PC-9 (cell line): ENCODE results near the gene ZNF592. TPM values are rescaled to one million over a fixed set of nuclear protein-coding genes. Genes with fewer than 3 reads are reported as not detected.

Source experiments
- BruUV-seq: library from RNA; stranded (reverse); fragments of 400-500 nt; replicated peaks from 2 replicates; lab custom pipeline; 2021; lab: Mats Ljungman, UMichigan
- CTCF ChIA-PET: fragments of 300-600 bp; sonication (Branson Sonifier 250); formaldehyde crosslinking; loops from one replicate; lab custom pipeline; 2022; ENCODE audit warnings: antibody characterized with exemption; lab: Charles Lee
- POLR2A ChIA-PET: fragments of 300-600 bp; sonication (Branson Sonifier 250); formaldehyde crosslinking; loops from one replicate; lab custom pipeline; 2022; ENCODE audit warnings: antibody characterized with exemption; ENCODE audit not compliant: unreplicated experiment; lab: Charles Lee
- DNase-seq, 2 experiments: peaks; one replicate each; pipeline versions ENCODE4 v3.0.0 to v3.0.0-alpha.2; 2015 to 2022; ENCODE audit warnings: mixed read lengths in 1 of 2
- H2AFZ ChIP-seq: fragments of 200-600 bp; sonication (generic); 2 replicates; pipeline ENCODE4 v1.8.1; 2017; ENCODE audit warnings: antibody characterized with exemption
- H3F3A ChIP-seq: fragments of 200-600 bp; sonication (generic); 2 replicates; pipeline ENCODE4 v1.8.1; 2017; ENCODE audit warnings: antibody characterized with exemption, mild to moderate bottlenecking, low read depth; ENCODE audit not compliant: insufficient read depth
- H3K27ac ChIP-seq: fragments of 200-600 bp; sonication (generic); 2 replicates; pipeline ENCODE4 v1.6.1; 2016; ENCODE audit warnings: mixed run types
- H3K27me3 ChIP-seq: fragments of 200-600 bp; sonication (generic); 2 replicates; pipeline ENCODE4 v1.6.1; 2016; ENCODE audit warnings: low read depth, mixed run types; ENCODE audit not compliant: insufficient read depth
- H3K36me3 ChIP-seq: fragments of 200-600 bp; sonication (generic); 2 replicates; pipeline ENCODE4 v1.6.1; 2016; ENCODE audit warnings: low read depth, mixed run types
- H3K4me1 ChIP-seq: fragments of 200-600 bp; sonication (generic); replicated peaks from 2 replicates; pipeline ENCODE4 v1.6.1; 2016; ENCODE audit warnings: mixed run types; ENCODE audit not compliant: insufficient read depth
- H3K4me2 ChIP-seq: fragments of 200-600 bp; sonication (generic); 2 replicates; pipeline ENCODE4 v1.6.1; 2017; ENCODE audit warnings: mixed run types
- H3K4me3 ChIP-seq: fragments of 200-600 bp; sonication (generic); 2 replicates; pipeline ENCODE4 v1.6.1; 2016; ENCODE audit warnings: mixed run types
- H3K79me2 ChIP-seq: fragments of 200-600 bp; sonication (generic); 2 replicates; pipeline ENCODE4 v1.6.1; 2017; ENCODE audit warnings: low read depth, mixed run types
- H3K9me2 ChIP-seq: fragments of 200-600 bp; sonication (generic); 2 replicates; pipeline ENCODE4 v1.8.1; 2017; ENCODE audit warnings: mild to moderate bottlenecking; ENCODE audit not compliant: insufficient read depth
- H3K9me3 ChIP-seq: fragments of 200-600 bp; sonication (generic); 2 replicates; pipeline ENCODE4 v1.8.1; 2016; ENCODE audit warnings: low read depth; ENCODE audit not compliant: insufficient read depth
- H4K20me1 ChIP-seq: fragments of 200-600 bp; sonication (generic); 2 replicates; pipeline ENCODE4 v1.8.1; 2017; ENCODE audit not compliant: insufficient read depth
- CTCF ChIP-seq: fragments of 200-600 bp; sonication (generic); conservative IDR thresholded peaks from 2 replicates; pipeline ENCODE4 v1.6.1; 2017; ENCODE audit warnings: mixed run types, antibody characterized with exemption, mild to moderate bottlenecking, moderate library complexity
- EZH2 ChIP-seq: fragments of 200-600 bp; sonication (generic); IDR thresholded peaks from 2 replicates; pipeline ENCODE4 v1.8.0; 2017; ENCODE audit warnings: antibody characterized with exemption, low read depth
- intact Hi-C: fragments of 100-400 bp; cut with micrococcal nuclease; formaldehyde crosslinking; loops from one replicate; pipeline ENCODE4 v1.10.0; 2022; ENCODE audit not compliant: unreplicated experiment
- total RNA-seq: library from RNA; stranded (reverse); gene quantifications from 2 replicates; pipeline ENCODE4 v1.2.3, GENCODE V29; 2021

ZNF592 gene
- total RNA-seq, 1 experiment from 2014 or later = 27.5 TPM

GRCh38 chr15:84714821-84715220 lies 33.6 kb upstream of the ZNF592 start:
- no peak overlapping the region for H2AFZ ChIP-seq
- no peaks in the 10 kb centered on the region for H3K9me2 ChIP-seq
- H3K4me2 ChIP-seq = peak overlapping the region; percentile 94
- TF ChIP-seq CTCF (no peak), EZH2 (no peak)
- peaks cover 15% of the 10 kb centered on the region for H3K4me1 ChIP-seq
- CTCF ChIA-PET = interaction anchor here (0.8 to 1.1 kb wide), 2 partner anchors 29 to 106 kb away, joined by 3 to 8 read pairs; no protein-coding TSS in a partner anchor
- H3K27me3 ChIP-seq = no peaks in the 10 kb centered on the region
- intact Hi-C loops = loop anchor here (5.0 kb wide), 1 partner anchor 113 kb away; the partner anchor contains the start of gene ZSCAN2
- BruUV-seq = no TSS peak
- peaks cover 37% of the 10 kb centered on the region for H4K20me1 ChIP-seq
- peaks cover 68% of the 10 kb centered on the region for H3K79me2 ChIP-seq
- peaks cover 20% of the 10 kb centered on the region; the same call in 1 of the 2 replicates for H3F3A ChIP-seq
- no peaks in the 10 kb centered on the region; the same call in 1 of the 2 replicates for H3K9me3 ChIP-seq
- H3K4me3 ChIP-seq = peak overlapping the region; percentile 67
- H3K27ac ChIP-seq = peak overlapping the region; percentile 85
- peaks cover 15% of the 10 kb centered on the region for H3K36me3 ChIP-seq
- no peak for DNase-seq
- POLR2A ChIA-PET = no interaction called here

GRCh38 chr15:84715441-84716035 lies 32.9 kb upstream of the ZNF592 start:
- ChIA-PET POLR2A (interaction anchor here (0.7 to 1.9 kb wide), 2 partner anchors 20 to 22 kb away, joined by 7 to 31 read pairs; no protein-coding TSS in a partner anchor), CTCF (interaction anchor here (0.8 to 1.6 kb wide), 3 partner anchors 12 to 105 kb away, joined by 3 to 8 read pairs (median 3); no protein-coding TSS in a partner anchor)
- H3K27me3 ChIP-seq = no peaks in the 10 kb centered on the region
- peak overlapping the region; percentile 67 for H3K4me3 ChIP-seq
- H3K4me2 ChIP-seq = peak overlapping the region; percentile 94
- H3K9me3 ChIP-seq = no peaks in the 10 kb centered on the region
- H3F3A ChIP-seq = peaks cover 19% of the 10 kb centered on the region; the same call in 1 of the 2 replicates
- TSS peak; percentile 41 for BruUV-seq
- H2AFZ ChIP-seq = peak overlapping the region; percentile 85
- peak in 1 of 2 experiments; percentile 3 for DNase-seq
- H3K4me1 ChIP-seq = peaks cover 15% of the 10 kb centered on the region
- peak overlapping the region; percentile 85 for H3K27ac ChIP-seq
- peaks cover 14% of the 10 kb centered on the region; the same call in 1 of the 2 replicates for H3K36me3 ChIP-seq
- intact Hi-C loops = loop anchor here (1.0 to 5.0 kb wide), 3 partner anchors 20 to 113 kb away; partner anchors contain the start of genes ZNF592 and ZSCAN2
- no peaks in the 10 kb centered on the region for H3K9me2 ChIP-seq
- H4K20me1 ChIP-seq = peaks cover 37% of the 10 kb centered on the region
- no peak for TF ChIP-seq EZH2
- no peak for TF ChIP-seq CTCF
- peaks cover 63% of the 10 kb centered on the region for H3K79me2 ChIP-seq

- Histone ChIP-seq H3K79me2 (peaks cover 57% of the 10 kb centered on the region), H3F3A (peaks cover 19% of the 10 kb centered on the region; the same call in 1 of the 2 replicates), H3K9me2 (no peaks in the 10 kb centered on the region), H3K36me3 (peaks cover 11% of the 10 kb centered on the region; the same call in 1 of the 2 replicates), H3K27me3 (no peaks in the 10 kb centered on the region), H3K4me1 (peaks cover 15% of the 10 kb centered on the region), H3K4me3 (peak within 1 kb of the TSS; percentile 67), H2AFZ (peak within 1 kb of the TSS; percentile 85), H3K4me2 (peak within 1 kb of the TSS; percentile 94), H3K27ac (peak within 1 kb of the TSS; percentile 85), H3K9me3 (no peaks in the 10 kb centered on the region), H4K20me1 (peaks cover 37% of the 10 kb centered on the region)
- POLR2A ChIA-PET = interaction anchor here (0.6 to 1.9 kb wide), 8 partner anchors 9 to 232 kb away, joined by 3 to 31 read pairs (median 4); no protein-coding TSS in a partner anchor
- CTCF ChIA-PET = interaction anchor here (1.1 to 1.6 kb wide), 2 partner anchors 13 to 31 kb away, joined by 3 to 8 read pairs; no protein-coding TSS in a partner anchor
- no peak for TF ChIP-seq EZH2
- no peak for TF ChIP-seq CTCF
- no TSS peak for BruUV-seq
- peak; percentile 91 to 95 for DNase-seq
- intact Hi-C loops = loop anchor here (1.0 to 5.0 kb wide), 3 partner anchors 19 to 114 kb away; partner anchors contain the start of genes ZNF592 and ZSCAN2
Observed at GRCh38 chr15:84716036-84716732, 32.2 kb upstream of the ZNF592 start, which contains the start of gene SEC11A. TSS of gene SEC11A (minus strand) at chr15:84716139. CDS start at chr15:84716075, 64 bp downstream.
